MV-4-11 (cell line): ENCODE measurements around the gene GPR161.
"Not testable (repeated sequence)": the region's sequence is repeated elsewhere in the genome, so short reads cannot be mapped to it uniquely, and the experiment has no call there.

Experiments
- DNase-seq: peaks from one replicate; lab custom pipeline; 2025; lab: John Stamatoyannopoulos, UW

The GPR161 gene

GRCh38 chr1:168136709-168137514, at the start of gene GPR161:
GPR161 (minus strand) TSS chr1:168136930; CDS start chr1:168104850, 32,080 bp downstream.
- no peak for DNase-seq

- DNase-seq, result not testable (repeated sequence)
These were observed 44.5 kb upstream of the GPR161 start for GRCh38 chr1:168181063-168181720.

- no peak for DNase-seq
These were observed 43.4 kb upstream of the GPR161 start for GRCh38 chr1:168180148-168180524.

DNA sequence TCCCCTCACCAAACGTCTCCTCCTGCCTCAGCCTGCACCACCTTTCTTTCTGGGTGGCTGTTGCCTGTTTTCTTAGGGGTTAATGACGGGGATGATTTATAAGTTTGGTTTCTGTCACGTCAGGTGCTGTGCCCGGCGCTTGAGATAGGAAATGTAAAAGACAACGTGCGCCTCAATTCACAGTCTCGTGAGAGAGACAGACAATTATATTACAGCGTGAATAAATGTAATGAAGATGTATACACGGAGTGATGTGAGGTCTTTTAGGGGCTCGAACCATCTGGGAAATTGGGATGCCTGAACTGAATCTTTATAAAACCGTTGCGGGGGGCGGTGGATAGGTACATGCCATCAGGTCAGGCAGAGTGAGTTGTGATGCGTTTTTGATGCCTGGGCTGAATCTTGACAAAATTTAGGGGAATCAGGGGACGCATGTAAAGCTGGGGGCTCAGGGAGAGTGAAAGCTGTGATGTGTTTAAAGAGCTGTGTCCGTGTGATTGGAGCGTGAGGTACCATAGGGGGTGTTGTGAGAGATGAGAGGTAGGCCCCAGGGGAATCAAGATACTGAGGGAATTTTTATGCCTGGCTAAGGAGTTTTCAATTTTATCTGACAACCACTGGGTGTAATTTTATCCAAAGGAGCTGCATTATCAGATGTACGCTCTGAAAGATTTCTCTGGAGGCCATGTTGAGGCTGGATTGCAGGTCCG, 42.9 kb upstream of the GPR161 start:
- DNase-seq, result no peak

- peak; percentile 99 for DNase-seq
These were observed 42.1 kb upstream of the GPR161 start, which contains the start of gene TIPRL for GRCh38 chr1:168178638-168179437. TIPRL (plus strand) TSS chr1:168178962; CDS start chr1:168179078, 116 bp downstream.

DNA sequence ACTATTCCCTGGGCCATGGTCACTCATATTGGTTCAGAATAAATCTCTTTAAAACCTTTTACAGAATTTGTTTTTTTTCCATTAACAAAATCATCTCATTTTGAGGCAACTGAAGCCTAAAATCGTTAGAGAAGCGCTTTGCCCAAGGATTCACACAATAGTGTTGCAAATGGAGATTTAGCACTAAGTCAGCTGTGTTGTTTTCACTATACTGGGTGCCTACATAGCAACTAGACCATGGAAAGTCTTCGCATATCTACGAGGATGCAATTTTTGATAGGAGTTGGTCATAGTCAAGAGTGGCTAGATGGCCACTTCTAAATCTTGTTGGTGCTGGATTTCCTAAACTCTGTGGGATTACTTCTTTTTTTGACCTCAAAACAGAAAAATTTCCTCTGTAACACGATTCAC, 41.5 kb upstream of the GPR161 start:
- DNase-seq, result no peak

- DNase-seq, result no peak
These were observed 35.7 kb upstream of the GPR161 start for GRCh38 chr1:168172250-168172915.

DNA sequence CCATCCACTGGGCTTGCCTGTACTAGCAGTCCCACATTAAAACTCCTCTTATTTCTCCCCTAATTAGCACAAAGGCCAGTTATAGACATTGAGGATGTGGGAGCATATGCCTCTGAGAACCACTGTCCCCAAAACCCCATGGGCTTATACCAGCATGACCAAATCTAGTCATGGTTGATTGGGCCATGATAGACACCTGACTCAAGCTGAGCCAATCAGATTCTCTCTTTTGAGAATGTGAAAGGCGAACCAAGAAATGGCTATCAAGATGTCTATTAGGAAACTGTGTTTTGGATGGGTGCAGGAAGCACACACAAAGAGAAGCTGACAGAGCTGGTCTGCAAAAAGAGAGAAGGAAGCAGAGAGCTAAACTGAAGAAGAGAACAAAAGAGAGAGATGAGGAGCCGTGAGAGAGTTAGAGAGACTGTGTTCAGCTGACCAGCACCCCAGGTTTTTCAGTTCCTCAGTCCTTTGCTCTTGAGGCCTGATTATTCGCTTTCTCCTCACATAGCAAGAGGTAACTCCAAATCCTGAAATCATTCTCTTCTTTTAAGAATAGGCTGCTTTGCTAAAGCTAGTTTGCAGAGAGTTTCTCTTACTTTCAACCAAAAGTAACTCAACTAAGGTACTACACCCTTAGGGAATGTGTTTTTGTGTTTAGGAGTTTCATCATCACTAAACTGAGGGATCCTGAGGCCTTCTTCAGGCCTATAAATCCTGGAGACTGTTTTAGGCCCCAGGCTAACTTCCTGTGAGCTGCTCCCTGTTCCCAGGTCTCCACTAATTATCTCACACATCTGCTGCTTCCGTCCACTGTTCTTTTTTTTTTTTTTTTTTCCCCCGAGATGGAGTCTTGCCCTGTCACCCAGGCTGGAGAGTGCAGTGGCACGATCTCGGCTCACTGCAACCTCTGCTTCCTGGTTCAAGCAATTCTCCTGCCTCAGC, 34.1 kb upstream of the GPR161 start:
- no peak for DNase-seq

- no peak for DNase-seq
These were observed 31.1 kb upstream of the GPR161 start for GRCh38 chr1:168167806-168168205.

DNA sequence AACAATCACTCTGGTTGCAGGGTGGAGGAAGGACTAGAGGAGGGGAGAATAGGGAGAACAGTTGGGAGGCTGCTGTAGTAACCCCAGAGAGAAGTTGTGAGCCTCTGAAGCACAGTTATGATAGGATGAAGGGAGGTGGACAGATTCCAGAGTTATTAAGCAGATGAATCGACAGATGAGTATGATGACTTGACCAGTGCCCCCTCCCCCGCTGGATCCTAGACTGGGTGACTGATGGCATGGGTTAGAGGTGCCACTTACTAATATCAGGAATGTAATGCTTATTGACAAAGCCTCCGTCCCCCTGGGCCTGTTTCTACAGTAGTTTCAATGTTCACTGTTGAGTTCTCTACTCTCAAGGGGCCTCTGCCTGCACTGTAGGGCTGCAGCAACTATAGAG, 28.0 kb upstream of the GPR161 start:
- no peak for DNase-seq

DNA sequence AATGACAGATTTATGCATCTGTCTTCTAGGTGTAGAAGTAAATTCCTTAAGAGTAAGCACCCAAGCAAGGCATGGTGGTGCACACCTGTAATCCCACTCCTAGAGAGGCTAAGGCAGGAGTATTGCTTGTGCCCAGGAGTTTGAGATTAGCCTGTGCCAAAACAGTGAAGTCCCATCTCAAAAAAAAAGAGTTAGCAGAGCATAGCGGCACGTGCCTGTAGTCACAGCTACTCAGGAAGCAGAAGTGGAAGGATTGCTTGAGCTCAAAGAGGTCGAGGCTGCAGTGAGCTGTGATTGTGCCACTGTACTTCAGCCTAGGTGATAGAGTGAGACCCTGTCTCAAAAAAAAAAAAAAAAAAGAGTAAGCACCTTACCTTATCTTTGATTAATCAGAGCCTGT, 26.9 kb upstream of the GPR161 start:
- DNase-seq, result no peak

DNA sequence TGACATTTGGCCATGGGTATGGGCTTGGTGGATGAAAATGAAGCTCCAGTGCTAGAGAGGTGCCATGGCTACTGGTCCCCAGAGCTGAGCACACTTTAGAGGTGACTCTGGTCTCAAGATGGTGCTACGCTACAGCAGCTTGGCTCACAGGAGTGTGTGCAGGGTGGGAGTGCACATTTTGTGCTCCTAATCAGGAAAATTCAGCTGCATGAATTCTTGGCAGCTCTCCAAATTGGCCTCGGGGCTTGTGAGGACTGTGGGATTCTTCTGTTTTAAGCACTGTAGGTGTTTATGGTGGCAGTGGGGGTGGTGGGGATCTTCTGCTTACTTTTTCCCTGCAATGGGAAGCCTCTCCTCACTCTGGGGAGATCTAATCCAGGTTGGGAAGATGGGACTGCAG, 24.7 kb upstream of the GPR161 start:
- no peak for DNase-seq

DNA sequence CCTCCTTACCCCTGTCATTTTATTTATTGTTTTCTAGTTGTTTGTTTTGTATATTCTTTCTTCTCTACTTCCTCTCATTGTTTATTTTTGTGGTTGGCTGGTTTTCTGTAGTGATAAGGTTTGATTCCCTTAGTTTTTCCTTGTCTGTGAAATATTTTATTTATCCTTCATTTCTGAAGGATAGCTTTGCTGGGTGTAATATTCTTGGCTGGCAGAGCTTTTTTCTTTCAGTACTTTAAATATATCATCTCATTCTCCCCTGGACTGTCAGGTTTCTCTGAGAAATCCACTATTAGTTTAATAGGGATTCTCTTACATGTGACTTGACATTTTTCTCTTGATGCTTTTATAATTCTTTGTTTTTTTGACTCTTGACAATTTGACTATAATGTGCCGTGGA, 23.2 kb upstream of the GPR161 start:
- no peak for DNase-seq

- no peak for DNase-seq
These were observed 22.5 kb upstream of the GPR161 start for GRCh38 chr1:168159251-168159650.

DNA sequence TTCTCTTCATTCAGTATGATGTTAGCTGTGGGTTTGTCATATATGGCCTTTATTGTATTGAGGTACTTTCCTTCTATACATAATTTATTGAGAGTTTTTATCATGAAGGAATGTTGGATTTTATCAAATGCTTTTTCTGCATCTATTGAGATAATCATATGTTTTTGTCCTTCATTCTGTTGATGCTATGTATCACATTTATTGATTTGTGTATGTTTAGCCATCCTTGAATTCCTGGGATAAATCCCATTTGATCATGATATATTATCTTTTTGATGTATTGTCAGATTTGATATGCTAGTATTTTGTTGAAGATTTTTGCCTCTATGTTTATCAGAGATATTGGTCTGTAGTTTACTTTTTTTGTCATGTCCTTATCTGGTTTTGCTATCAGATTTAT, 20.9 kb upstream of the GPR161 start:
- no peak for DNase-seq

DNA sequence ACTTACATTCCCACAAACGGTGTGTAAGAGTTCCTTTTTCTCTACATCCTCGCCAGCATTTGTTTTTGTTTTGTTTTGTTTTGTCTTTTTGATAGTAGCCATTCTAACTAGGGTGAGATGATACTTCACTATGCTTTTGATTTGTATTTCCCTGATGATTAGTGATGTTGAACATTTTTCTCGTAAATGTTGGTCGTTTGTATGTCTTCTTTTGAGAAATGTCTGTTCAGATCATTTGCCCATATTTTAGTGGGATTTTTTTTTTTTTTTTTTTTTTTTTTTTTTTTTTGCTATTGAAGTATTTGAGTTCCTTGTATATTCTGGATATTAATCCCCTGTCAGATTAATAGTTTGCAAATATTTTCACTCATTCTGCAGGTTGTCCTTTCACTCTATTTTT, 19.2 kb upstream of the GPR161 start:
- no peak for DNase-seq

GRCh38 chr1:168154707-168155106, 18.0 kb upstream of the GPR161 start:
- peak; percentile 69 for DNase-seq

- DNase-seq, result no peak
These were observed 15.2 kb upstream of the GPR161 start for GRCh38 chr1:168151935-168152334.

GRCh38 chr1:168150283-168150682, 13.6 kb upstream of the GPR161 start:
- no peak for DNase-seq

- DNase-seq, result peak; percentile 68
These were observed 12.2 kb upstream of the GPR161 start for GRCh38 chr1:168148916-168149315.
